Measurements from ENCODE around the gene PYY. TPM values are rescaled to one million over a fixed set of nuclear protein-coding genes. Genes with fewer than 3 reads are reported as not detected.

PYY gene
- total RNA-seq, 3 donors from 2014 or later (not counting 1 experiment from before 2014, with no cell fraction given) = not detected

DNA sequence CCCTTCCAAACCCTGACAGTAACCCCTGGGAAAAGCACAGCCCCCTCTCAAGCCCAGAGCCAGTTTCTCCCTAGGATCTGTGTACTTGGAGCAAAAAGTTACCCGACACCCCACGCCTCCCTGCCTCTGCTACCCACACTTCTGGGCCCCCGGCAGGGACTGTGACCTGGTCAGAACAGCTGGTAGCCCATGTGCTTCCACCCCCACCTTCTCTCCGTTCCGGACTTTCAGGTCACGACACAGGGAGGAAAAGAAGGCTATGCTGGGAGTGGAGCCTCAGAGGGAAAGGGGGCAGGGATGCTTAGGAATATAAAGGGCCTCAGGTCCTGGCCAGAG lies 17.8 kb downstream of the PYY start:
- no peak for DNase-seq
- WGBS (ENCODE audit: insufficient coverage) = 100% methylated on average over 6 of the region's 6 CpGs
- Histone ChIP-seq H3K4me3 (ENCODE audit: low read length) (no peak overlapping the region), H3K27ac (ENCODE audit: low read length) (no peak overlapping the region), H3K27me3 (ENCODE audit: control insufficient read depth, insufficient read depth, low read length) (peaks cover 3% of the 10 kb centered on the region), H3K4me1 (ENCODE audit: control insufficient read depth, insufficient read depth, low read length) (peaks cover 14% of the 10 kb centered on the region), H3K36me3 (ENCODE audit: control insufficient read depth, insufficient read depth, low read length) (no peaks in the 10 kb centered on the region), H3K9me3 (ENCODE audit: control insufficient read depth, insufficient read depth, low read length) (no peaks in the 10 kb centered on the region)
- no peak overlapping the region for H3K27ac Mint-ChIP-seq
- no peak for ATAC-seq
- intact Hi-C loops (cut with micrococcal nuclease) = no loop called here
- no peaks in the 10 kb centered on the region for H3K36me3 Mint-ChIP-seq
- no peak overlapping the region for H3K4me3 Mint-ChIP-seq
- H3K27me3 Mint-ChIP-seq (ENCODE audit: low read depth in 2 of 2) = peaks cover 12 to 13% of the 10 kb centered on the region in 2 donors
- TF ChIP-seq, protein P1, sequence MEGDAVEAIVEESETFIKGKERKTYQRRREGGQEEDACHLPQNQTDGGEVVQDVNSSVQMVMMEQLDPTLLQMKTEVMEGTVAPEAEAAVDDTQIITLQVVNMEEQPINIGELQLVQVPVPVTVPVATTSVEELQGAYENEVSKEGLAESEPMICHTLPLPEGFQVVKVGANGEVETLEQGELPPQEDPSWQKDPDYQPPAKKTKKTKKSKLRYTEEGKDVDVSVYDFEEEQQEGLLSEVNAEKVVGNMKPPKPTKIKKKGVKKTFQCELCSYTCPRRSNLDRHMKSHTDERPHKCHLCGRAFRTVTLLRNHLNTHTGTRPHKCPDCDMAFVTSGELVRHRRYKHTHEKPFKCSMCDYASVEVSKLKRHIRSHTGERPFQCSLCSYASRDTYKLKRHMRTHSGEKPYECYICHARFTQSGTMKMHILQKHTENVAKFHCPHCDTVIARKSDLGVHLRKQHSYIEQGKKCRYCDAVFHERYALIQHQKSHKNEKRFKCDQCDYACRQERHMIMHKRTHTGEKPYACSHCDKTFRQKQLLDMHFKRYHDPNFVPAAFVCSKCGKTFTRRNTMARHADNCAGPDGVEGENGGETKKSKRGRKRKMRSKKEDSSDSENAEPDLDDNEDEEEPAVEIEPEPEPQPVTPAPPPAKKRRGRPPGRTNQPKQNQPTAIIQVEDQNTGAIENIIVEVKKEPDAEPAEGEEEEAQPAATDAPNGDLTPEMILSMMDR (IDR thresholded peaks at IDR 0.05) = no peak
- no peaks in the 10 kb centered on the region for H3K9me3 Mint-ChIP-seq
- H3K4me1 Mint-ChIP-seq = peaks cover 0 to 10% of the 10 kb centered on the region in 2 donors

DNA sequence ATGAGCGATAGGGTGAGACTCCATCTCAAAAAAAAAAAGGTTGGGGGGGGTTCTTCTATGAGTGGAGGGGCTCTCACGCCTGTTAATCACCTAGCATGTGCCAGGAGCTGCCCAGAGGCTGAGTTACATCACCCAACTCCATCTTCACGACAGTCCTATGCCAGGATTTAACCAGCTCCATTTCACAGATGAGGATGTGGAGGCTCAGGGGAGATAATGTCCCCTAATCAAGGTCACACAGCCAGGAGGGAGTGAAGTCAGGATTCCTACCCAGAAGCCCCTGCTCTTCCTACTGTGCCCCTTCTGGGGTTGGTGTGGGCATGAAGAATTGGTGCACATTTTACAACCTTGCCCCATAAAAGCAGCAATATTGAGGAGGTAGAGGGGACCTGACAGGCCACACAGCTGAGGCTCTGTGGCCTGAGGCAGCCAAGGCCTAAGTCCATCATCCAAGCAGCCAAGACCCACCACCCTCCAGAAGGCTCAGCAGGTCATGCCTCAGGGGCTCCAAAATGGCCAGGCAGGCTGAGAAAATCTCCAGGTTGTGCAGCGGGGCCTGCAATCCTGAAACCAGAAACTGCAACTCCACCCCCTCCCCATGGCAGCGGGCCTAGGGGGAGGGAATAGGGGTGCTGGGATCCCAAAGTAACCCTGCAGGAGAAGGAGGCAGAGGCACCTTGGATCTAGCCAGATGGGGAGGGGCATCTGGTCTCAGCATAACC lies 18.4 kb downstream of the PYY start:
- Mint-ChIP-seq H3K27me3 (ENCODE audit: low read depth in 2 of 2) (peaks cover 12 to 13% of the 10 kb centered on the region in 2 donors), H3K9me3 (no peaks in the 10 kb centered on the region), H3K36me3 (no peaks in the 10 kb centered on the region), H3K4me3 (no peak overlapping the region), H3K27ac (no peak overlapping the region), H3K4me1 (peaks cover 0 to 10% of the 10 kb centered on the region in 2 donors)
- Histone ChIP-seq H3K27ac (ENCODE audit: low read length) (no peak overlapping the region), H3K27me3 (ENCODE audit: control insufficient read depth, insufficient read depth, low read length) (peaks cover 3% of the 10 kb centered on the region), H3K9me3 (ENCODE audit: control insufficient read depth, insufficient read depth, low read length) (no peaks in the 10 kb centered on the region), H3K36me3 (ENCODE audit: control insufficient read depth, insufficient read depth, low read length) (no peaks in the 10 kb centered on the region), H3K4me1 (ENCODE audit: control insufficient read depth, insufficient read depth, low read length) (peaks cover 14% of the 10 kb centered on the region), H3K4me3 (ENCODE audit: low read length) (no peak overlapping the region)
- WGBS (ENCODE audit: insufficient coverage) = 86% methylated on average over 1 of the region's 5 CpGs
- ATAC-seq (no peak), DNase-seq (no peak)
- intact Hi-C loops (cut with micrococcal nuclease) = no loop called here
- TF ChIP-seq, protein P1 (IDR thresholded peaks at IDR 0.05) = no peak

DNA sequence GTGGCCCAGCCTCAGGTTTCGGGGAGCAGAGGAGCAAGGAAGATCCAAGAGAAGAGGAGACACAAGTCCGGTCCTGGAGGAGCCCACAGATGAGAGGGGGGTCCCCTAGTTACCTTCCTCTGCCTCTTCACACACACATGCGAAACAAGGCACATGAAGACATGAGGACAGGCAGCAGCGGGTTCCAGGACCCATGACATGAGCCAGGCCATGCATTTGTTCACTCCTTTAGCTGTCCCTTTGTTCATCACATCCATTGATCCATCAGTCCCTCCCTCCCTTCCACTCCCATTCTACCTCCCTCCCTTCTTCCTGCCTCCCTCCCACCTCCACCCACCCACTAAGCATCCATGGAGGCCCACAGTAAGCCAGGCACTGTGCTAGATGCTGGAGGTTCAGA lies 20.8 kb downstream of the PYY start:
- no peak for DNase-seq
- no peak for ATAC-seq
- 87% methylated on average over 4 of the region's 4 CpGs for WGBS (ENCODE audit: insufficient coverage)
- H3K4me3 ChIP-seq (ENCODE audit: low read length) = no peak overlapping the region
- Mint-ChIP-seq H3K27ac (no peak overlapping the region), H3K36me3 (no peaks in the 10 kb centered on the region), H3K4me3 (no peak overlapping the region), H3K9me3 (no peaks in the 10 kb centered on the region), H3K4me1 (peaks cover 3 to 5% of the 10 kb centered on the region in 2 donors), H3K27me3 (ENCODE audit: low read depth in 2 of 2) (peaks cover 10 to 12% of the 10 kb centered on the region in 2 donors)
- H3K27me3 ChIP-seq (ENCODE audit: control insufficient read depth, insufficient read depth, low read length) = peaks cover under 1% of the 10 kb centered on the region
- no peak overlapping the region for H3K27ac ChIP-seq (ENCODE audit: low read length)
- TF ChIP-seq, protein P1 (IDR thresholded peaks at IDR 0.05) = no peak
- H3K9me3 ChIP-seq (ENCODE audit: control insufficient read depth, insufficient read depth, low read length) = no peaks in the 10 kb centered on the region
- intact Hi-C loops (cut with micrococcal nuclease) = no loop called here
- H3K4me1 ChIP-seq (ENCODE audit: control insufficient read depth, insufficient read depth, low read length) = peaks cover 6% of the 10 kb centered on the region
- H3K36me3 ChIP-seq (ENCODE audit: control insufficient read depth, insufficient read depth, low read length) = no peaks in the 10 kb centered on the region

DNA sequence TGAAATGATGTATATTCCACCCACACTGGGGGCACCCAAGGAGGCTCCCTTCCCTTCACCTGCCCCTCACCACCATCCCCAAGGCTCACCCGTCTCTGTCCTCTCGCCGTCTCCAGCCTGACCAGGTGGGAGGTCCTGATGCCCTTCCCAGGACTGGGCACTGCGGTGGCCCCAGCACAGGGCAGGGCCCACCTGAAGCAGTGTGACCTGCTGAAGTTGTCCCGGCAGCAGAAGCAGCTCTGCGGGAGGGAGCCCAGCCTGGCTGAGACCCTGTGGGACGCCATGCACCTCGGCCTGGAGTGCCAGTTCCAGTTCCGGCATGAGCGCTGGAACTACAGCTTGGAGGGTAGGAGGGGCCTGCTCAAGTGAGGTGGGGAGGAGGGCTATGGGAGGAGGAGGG lies 21.4 kb downstream of the PYY start:
- Histone ChIP-seq H3K4me1 (ENCODE audit: control insufficient read depth, insufficient read depth, low read length) (peaks cover 8% of the 10 kb centered on the region), H3K4me3 (ENCODE audit: low read length) (no peak overlapping the region), H3K9me3 (ENCODE audit: control insufficient read depth, insufficient read depth, low read length) (no peaks in the 10 kb centered on the region), H3K27ac (ENCODE audit: low read length) (no peak overlapping the region), H3K27me3 (ENCODE audit: control insufficient read depth, insufficient read depth, low read length) (peaks cover 2% of the 10 kb centered on the region), H3K36me3 (ENCODE audit: control insufficient read depth, insufficient read depth, low read length) (no peaks in the 10 kb centered on the region)
- Mint-ChIP-seq H3K4me1 (peaks cover 7 to 8% of the 10 kb centered on the region in 2 donors), H3K9me3 (no peaks in the 10 kb centered on the region), H3K27me3 (ENCODE audit: low read depth in 2 of 2) (peaks cover 9 to 11% of the 10 kb centered on the region in 2 donors), H3K36me3 (no peaks in the 10 kb centered on the region), H3K4me3 (no peak overlapping the region), H3K27ac (no peak overlapping the region)
- ATAC-seq (peak in 1 of 3 donors; percentile 26), DNase-seq (no peak)
- WGBS (ENCODE audit: insufficient coverage) = 92% methylated on average over 10 of the region's 10 CpGs
- TF ChIP-seq, protein P1 (IDR thresholded peaks at IDR 0.05) = no peak
- intact Hi-C loops (cut with micrococcal nuclease) = no loop called here
